DND-41 (cell line): Measurements from ENCODE around the gene TTLL6.

ENCODE experiments used
- EZH2 ChIP-seq: IDR thresholded peaks from 3 replicates; pipeline ENCODE4 v1.6.1; 2012; ENCODE audit warnings: borderline replicate concordance, low read depth, mild to moderate bottlenecking, moderate library complexity, low read length, inconsistent platforms; ENCODE audit not compliant: severe bottlenecking
- TF ChIP-seq, protein P1 (sequence below): IDR thresholded peaks from 2 replicates; pipeline ENCODE4 v1.5.1; 2012; ENCODE audit warnings: borderline replicate concordance, low read length, moderate library complexity, mild to moderate bottlenecking; ENCODE audit not compliant: poor library complexity, severe bottlenecking; ENCODE audit errors: extremely low read depth

DNA sequence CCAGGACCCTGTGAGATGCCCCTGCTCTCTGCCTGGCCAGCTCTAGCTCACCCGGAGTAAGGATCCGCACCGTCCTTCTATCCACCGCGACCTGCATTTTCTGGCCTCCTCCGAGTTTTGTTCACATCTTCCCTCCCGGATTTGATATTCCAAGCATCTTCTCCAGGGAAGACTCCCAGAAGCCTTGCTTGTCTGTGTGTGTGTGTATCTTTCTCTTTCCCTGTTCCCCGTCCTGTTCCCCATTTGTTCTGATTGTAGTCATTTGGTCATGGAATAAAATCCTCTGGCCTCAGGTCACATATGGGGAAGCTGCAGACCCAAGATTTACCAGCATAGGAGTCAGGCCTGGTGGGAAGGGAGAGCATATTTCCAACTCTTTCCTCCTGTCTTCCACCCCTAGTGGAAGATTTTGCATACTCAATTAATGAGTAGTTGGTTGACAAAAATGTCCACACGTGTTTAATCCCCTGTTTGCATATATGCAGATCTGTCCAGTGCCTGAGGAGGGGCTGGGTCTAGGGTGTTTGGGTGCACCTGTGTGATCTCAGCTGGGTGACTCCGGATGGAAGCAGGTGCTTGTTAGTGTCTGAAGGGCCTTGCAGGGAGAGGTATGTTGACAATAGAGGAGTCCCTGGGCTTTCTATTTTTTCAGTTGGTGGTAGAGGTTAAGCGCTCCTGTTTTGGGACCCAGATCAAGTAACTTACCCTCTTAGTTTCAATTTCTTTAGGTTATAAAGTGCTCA is 96.6 kb downstream of the TTLL6 start:
- TF ChIP-seq, protein P1, sequence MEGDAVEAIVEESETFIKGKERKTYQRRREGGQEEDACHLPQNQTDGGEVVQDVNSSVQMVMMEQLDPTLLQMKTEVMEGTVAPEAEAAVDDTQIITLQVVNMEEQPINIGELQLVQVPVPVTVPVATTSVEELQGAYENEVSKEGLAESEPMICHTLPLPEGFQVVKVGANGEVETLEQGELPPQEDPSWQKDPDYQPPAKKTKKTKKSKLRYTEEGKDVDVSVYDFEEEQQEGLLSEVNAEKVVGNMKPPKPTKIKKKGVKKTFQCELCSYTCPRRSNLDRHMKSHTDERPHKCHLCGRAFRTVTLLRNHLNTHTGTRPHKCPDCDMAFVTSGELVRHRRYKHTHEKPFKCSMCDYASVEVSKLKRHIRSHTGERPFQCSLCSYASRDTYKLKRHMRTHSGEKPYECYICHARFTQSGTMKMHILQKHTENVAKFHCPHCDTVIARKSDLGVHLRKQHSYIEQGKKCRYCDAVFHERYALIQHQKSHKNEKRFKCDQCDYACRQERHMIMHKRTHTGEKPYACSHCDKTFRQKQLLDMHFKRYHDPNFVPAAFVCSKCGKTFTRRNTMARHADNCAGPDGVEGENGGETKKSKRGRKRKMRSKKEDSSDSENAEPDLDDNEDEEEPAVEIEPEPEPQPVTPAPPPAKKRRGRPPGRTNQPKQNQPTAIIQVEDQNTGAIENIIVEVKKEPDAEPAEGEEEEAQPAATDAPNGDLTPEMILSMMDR: no peak
- no peak for TF ChIP-seq EZH2
